ENCODE data around the gene GGT6. TPM values are rescaled to one million over a fixed set of nuclear protein-coding genes. Genes with fewer than 3 reads are reported as not detected.

Gene GGT6
- total and polyA plus RNA-seq, 2 of the 13 experiments (the other 11 are each of a cell fraction or from before 2014, with no cell fraction given): 0.16 to 0.80 TPM

- TF ChIP-seq ZSCAN12 (CRISPR knock-in tag; IDR thresholded peaks at IDR 0.05) (0 out of 2 replicates have a peak, but pooled peaks have one; percentile 61), ZFP36L2 (CRISPR knock-in tag; IDR thresholded peaks at IDR 0.05) (0 out of 2 replicates have a peak, but pooled peaks have one; percentile 28), KDM5A (IDR thresholded peaks at IDR 0.05; ENCODE audit: borderline replicate concordance, low read length) (peak; percentile 52; the same call in 1 of the 2 replicates), ZFP62 (CRISPR knock-in tag; IDR thresholded peaks at IDR 0.05) (no peak), ZNF609 (CRISPR knock-in tag; IDR thresholded peaks at IDR 0.05; ENCODE audit: borderline replicate concordance) (0 out of 2 replicates have a peak, but pooled peaks have one; percentile 49), KMT2A (CRISPR knock-in tag; IDR thresholded peaks at IDR 0.05) (peak; percentile 56; the same call in 1 of the 2 replicates), ZNF343 (CRISPR knock-in tag; IDR thresholded peaks at IDR 0.05) (peak; percentile 9; the same call in 1 of the 2 replicates), MEIS2 (CRISPR knock-in tag; IDR thresholded peaks at IDR 0.05) (peak; percentile 49; the same call in 1 of the 2 replicates), SMAD3 (CRISPR knock-in tag; IDR thresholded peaks at IDR 0.05) (0 out of 2 replicates have a peak, but pooled peaks have one; percentile 44), ZNF790 (CRISPR knock-in tag; IDR thresholded peaks at IDR 0.05; ENCODE audit: borderline replicate concordance) (peak; percentile 81; the same call in 1 of the 2 replicates), ZNF703 (CRISPR knock-in tag; IDR thresholded peaks at IDR 0.05; ENCODE audit: borderline replicate concordance) (no peak), HOMEZ (CRISPR knock-in tag; IDR thresholded peaks at IDR 0.05; ENCODE audit: low read depth) (peak; percentile 70; the same call in 1 of the 2 replicates), ZNF850 (CRISPR knock-in tag; conservative IDR thresholded peaks at IDR 0.05) (no peak), ATF5 (CRISPR knock-in tag; IDR thresholded peaks at IDR 0.05; ENCODE audit: low read depth) (0 out of 2 replicates have a peak, but pooled peaks have one; percentile 61)
- TF ChIP-seq, protein P1, sequence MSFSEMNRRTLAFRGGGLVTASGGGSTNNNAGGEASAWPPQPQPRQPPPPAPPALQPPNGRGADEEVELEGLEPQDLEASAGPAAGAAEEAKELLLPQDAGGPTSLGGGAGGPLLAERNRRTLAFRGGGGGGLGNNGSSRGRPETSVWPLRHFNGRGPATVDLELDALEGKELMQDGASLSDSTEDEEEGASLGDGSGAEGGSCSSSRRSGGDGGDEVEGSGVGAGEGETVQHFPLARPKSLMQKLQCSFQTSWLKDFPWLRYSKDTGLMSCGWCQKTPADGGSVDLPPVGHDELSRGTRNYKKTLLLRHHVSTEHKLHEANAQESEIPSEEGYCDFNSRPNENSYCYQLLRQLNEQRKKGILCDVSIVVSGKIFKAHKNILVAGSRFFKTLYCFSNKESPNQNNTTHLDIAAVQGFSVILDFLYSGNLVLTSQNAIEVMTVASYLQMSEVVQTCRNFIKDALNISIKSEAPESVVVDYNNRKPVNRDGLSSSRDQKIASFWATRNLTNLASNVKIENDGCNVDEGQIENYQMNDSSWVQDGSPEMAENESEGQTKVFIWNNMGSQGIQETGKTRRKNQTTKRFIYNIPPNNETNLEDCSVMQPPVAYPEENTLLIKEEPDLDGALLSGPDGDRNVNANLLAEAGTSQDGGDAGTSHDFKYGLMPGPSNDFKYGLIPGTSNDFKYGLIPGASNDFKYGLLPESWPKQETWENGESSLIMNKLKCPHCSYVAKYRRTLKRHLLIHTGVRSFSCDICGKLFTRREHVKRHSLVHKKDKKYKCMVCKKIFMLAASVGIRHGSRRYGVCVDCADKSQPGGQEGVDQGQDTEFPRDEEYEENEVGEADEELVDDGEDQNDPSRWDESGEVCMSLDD (CRISPR knock-in tag; IDR thresholded peaks at IDR 0.05; ENCODE audit: borderline replicate concordance): peak; percentile 41; the same call in 1 of the 2 replicates
- TF ChIP-seq, protein P2, sequence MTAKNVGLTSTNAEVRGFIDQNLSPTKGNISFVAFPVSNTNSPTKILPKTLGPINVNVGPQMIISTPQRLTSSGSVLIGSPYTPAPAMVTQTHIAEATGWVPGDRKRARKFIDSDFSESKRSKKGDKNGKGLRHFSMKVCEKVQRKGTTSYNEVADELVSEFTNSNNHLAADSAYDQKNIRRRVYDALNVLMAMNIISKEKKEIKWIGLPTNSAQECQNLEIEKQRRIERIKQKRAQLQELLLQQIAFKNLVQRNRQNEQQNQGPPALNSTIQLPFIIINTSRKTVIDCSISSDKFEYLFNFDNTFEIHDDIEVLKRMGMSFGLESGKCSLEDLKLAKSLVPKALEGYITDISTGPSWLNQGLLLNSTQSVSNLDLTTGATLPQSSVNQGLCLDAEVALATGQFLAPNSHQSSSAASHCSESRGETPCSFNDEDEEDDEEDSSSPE (CRISPR knock-in tag; IDR thresholded peaks at IDR 0.05): peak; percentile 78
Measured at GRCh38 chr17:4554997-4555799, 5.2 kb downstream of the GGT6 start, which contains the start of gene MYBBP1A (continued).
